ENCODE results near the gene LRRC52.

GRCh38 chr1:165497069-165498013 lies 46.5 kb upstream of the LRRC52 start:
- TF ChIP-seq POLR2A (IDR thresholded peaks at IDR 0.05), result no peak
- TF ChIP-seq CTCF (IDR thresholded peaks at IDR 0.05), result no peak
